H1 (cell line): ENCODE measurements around the gene FLNA. TPM values are rescaled to one million over a fixed set of nuclear protein-coding genes. Genes with fewer than 3 reads are reported as not detected.
A peak's percentile ranks its signal among the peaks of the same experiment; 100 is the strongest.
"Not testable (repeated sequence)": the region's sequence is repeated elsewhere in the genome, so short reads cannot be mapped to it uniquely, and the experiment has no call there.

ENCODE experiments used
- CTCF ChIA-PET: fragments of 300-600 bp; sonication (Branson Sonifier 250); formaldehyde crosslinking; loops from one replicate; lab custom pipeline; 2021; ENCODE audit not compliant: partially characterized antibody; lab: Charles Lee
- POLR2A ChIA-PET: fragments of 300-600 bp; sonication (Branson Sonifier 250); formaldehyde crosslinking; loops from one replicate; lab custom pipeline; 2021; ENCODE audit warnings: inconsistent platforms; ENCODE audit not compliant: partially characterized antibody; lab: Charles Lee
- DNase-seq, 2 experiments: peaks; one replicate each; pipeline versions ENCODE4 v3.0.0 to v3.0.0-alpha.2; 2010 to 2022; ENCODE audit warnings: low spot score in 2 of 2, low read depth in 1 of 2, mixed read lengths in 1 of 2
- FAIRE-seq: peaks from 2 replicates; lab custom pipeline; 2011; peaks lifted over from hg19 to GRCh38; lab: Jason Lieb, UNC
- H2AFZ ChIP-seq: 2 replicates; pipeline ENCODE4 v1.8.1; 2012; ENCODE audit warnings: low read length, inconsistent platforms
- H2AK5ac ChIP-seq: 2 replicates; pipeline ENCODE4 v1.6.1; 2013; ENCODE audit warnings: low read depth, low read length
- H2BK120ac ChIP-seq: replicated peaks from 2 replicates; pipeline ENCODE3; 2013; ENCODE audit warnings: low read depth, low read length, inconsistent platforms
- H2BK12ac ChIP-seq: 2 replicates; pipeline ENCODE4 v1.6.1; 2013; ENCODE audit warnings: low read depth, low read length
- H2BK15ac ChIP-seq: 2 replicates; pipeline ENCODE4 v1.6.1; 2013; ENCODE audit warnings: low read length
- H2BK20ac ChIP-seq: 2 replicates; pipeline ENCODE4 v1.6.1; 2013; ENCODE audit warnings: low read length
- H2BK5ac ChIP-seq: 2 replicates; pipeline ENCODE4 v1.6.1; 2013; ENCODE audit warnings: low read depth, low read length
- H3K14ac ChIP-seq: 2 replicates; pipeline ENCODE4 v1.6.1; 2013; ENCODE audit warnings: inconsistent platforms; ENCODE audit not compliant: insufficient read length
- H3K18ac ChIP-seq: 2 replicates; pipeline ENCODE4 v1.6.1; 2013; ENCODE audit warnings: low read length; ENCODE audit errors: extremely low read depth
- H3K23ac ChIP-seq: 2 replicates; pipeline ENCODE4 v1.6.1; 2013; ENCODE audit warnings: inconsistent platforms; ENCODE audit not compliant: insufficient read length
- H3K23me2 ChIP-seq: 2 replicates; pipeline ENCODE4 v1.6.1; 2013; ENCODE audit warnings: low read depth, low read length
- H3K27ac ChIP-seq: 2 replicates; pipeline ENCODE4 v1.6.1; 2011; ENCODE audit warnings: low read depth, low read length, inconsistent platforms
- H3K27me3 ChIP-seq, 4 experiments: replicated peaks in 1 of 4; 1 replicate in 1 of 4; 2 replicates in 3 of 4; pipeline versions ENCODE4 v1.6.1 to v1.8.1; 2011 to 2013; ENCODE audit warnings: low read length in 3 of 4, mild to moderate bottlenecking in 3 of 4, inconsistent platforms in 2 of 4, mixed read lengths in 2 of 4, moderate library complexity in 1 of 4; ENCODE audit not compliant: control insufficient read depth in 3 of 4, insufficient read depth in 3 of 4; ENCODE audit errors: extremely low read depth in 1 of 4
- H3K36me3 ChIP-seq, 4 experiments: 2 replicates each; pipeline versions ENCODE4 v1.6.1 to v1.8.1; 2011 to 2013; ENCODE audit warnings: mild to moderate bottlenecking in 4 of 4, low read length in 3 of 4, moderate library complexity in 2 of 4, control low read depth in 1 of 4, inconsistent platforms in 1 of 4; ENCODE audit not compliant: insufficient read depth in 4 of 4, control insufficient read depth in 2 of 4
- H3K4ac ChIP-seq: replicated peaks from 2 replicates; pipeline ENCODE3; 2013; ENCODE audit warnings: low read length, low read depth, mixed read lengths, inconsistent platforms; ENCODE audit not compliant: insufficient read length
- H3K4me1 ChIP-seq, 4 experiments: replicated peaks in 1 of 4; 1 replicate in 1 of 4; 2 replicates in 3 of 4; pipeline versions ENCODE4 v1.6.1 to v1.8.1; 2011 to 2013; ENCODE audit warnings: low read length in 3 of 4, inconsistent platforms in 2 of 4, mixed read lengths in 1 of 4; ENCODE audit not compliant: insufficient read depth in 4 of 4, control insufficient read depth in 3 of 4
- H3K4me2 ChIP-seq, 2 experiments: 2 replicates each; pipeline versions ENCODE4 v1.6.1 to v1.8.1; 2011 to 2013; ENCODE audit warnings: low read depth in 2 of 2, low read length in 2 of 2, control low read depth in 1 of 2, inconsistent platforms in 1 of 2, mild to moderate bottlenecking in 1 of 2; ENCODE audit not compliant: insufficient read depth in 1 of 2
- H3K4me3 ChIP-seq, 4 experiments: fragments of 200-600, 300-600 bp in 1 of 4; sonication (generic), shearing (Covaris generic), sonication (Bioruptor Twin) in 1 of 4; 2 replicates each; pipeline versions ENCODE4 v1.5.1 to v1.8.1; 2011 to 2016; ENCODE audit warnings: low read length in 4 of 4, low read depth in 3 of 4, control low read depth in 2 of 4, inconsistent platforms in 2 of 4, mild to moderate bottlenecking in 2 of 4, mixed read lengths in 1 of 4, moderate library complexity in 1 of 4; ENCODE audit not compliant: insufficient read depth in 2 of 4; ENCODE audit errors: extremely low read depth in 1 of 4
- H3K56ac ChIP-seq: replicated peaks from 2 replicates; pipeline ENCODE3; 2013; ENCODE audit warnings: low read depth, mild to moderate bottlenecking, mixed read lengths, low read length, inconsistent platforms; ENCODE audit not compliant: insufficient read length
- H3K79me1 ChIP-seq: 2 replicates; pipeline ENCODE4 v1.6.1; 2013; ENCODE audit warnings: low read depth, low read length, control low read depth
- H3K79me2 ChIP-seq, 2 experiments: 2 replicates each; pipeline versions ENCODE4 v1.6.1 to v1.8.1; 2012 to 2013; ENCODE audit warnings: low read length in 2 of 2, mild to moderate bottlenecking in 2 of 2, inconsistent platforms in 1 of 2; ENCODE audit not compliant: insufficient read depth in 2 of 2, control insufficient read depth in 1 of 2
- H3K9ac ChIP-seq, 4 experiments: replicated peaks in 1 of 4; 1 replicate in 1 of 4; 2 replicates in 3 of 4; pipeline versions ENCODE4 v1.6.1 to v1.8.1; 2011 to 2013; ENCODE audit warnings: low read depth in 3 of 4, low read length in 3 of 4, control low read depth in 2 of 4, mild to moderate bottlenecking in 2 of 4, moderate library complexity in 2 of 4, inconsistent platforms in 1 of 4; ENCODE audit errors: extremely low read depth in 1 of 4
- H3K9me3 ChIP-seq, 2 experiments: 2 replicates each; pipeline versions ENCODE4 v1.6.1 to v1.8.1; 2012 to 2013; ENCODE audit warnings: mild to moderate bottlenecking in 2 of 2, moderate library complexity in 2 of 2, control low read depth in 1 of 2, inconsistent platforms in 1 of 2, low read depth in 1 of 2, low read length in 1 of 2, mixed read lengths in 1 of 2; ENCODE audit not compliant: insufficient read depth in 2 of 2
- H4K20me1 ChIP-seq, 2 experiments: replicated peaks in 1 of 2; 2 replicates each; pipeline versions ENCODE3 to v1.8.1; 2011 to 2013; ENCODE audit warnings: inconsistent platforms in 2 of 2, low read length in 2 of 2, mild to moderate bottlenecking in 1 of 2; ENCODE audit not compliant: insufficient read depth in 2 of 2, control insufficient read depth in 1 of 2
- H4K5ac ChIP-seq: 2 replicates; pipeline ENCODE4 v1.6.1; 2013; ENCODE audit warnings: low read length, low read depth, mixed read lengths, inconsistent platforms; ENCODE audit not compliant: insufficient read length
- H4K8ac ChIP-seq: 2 replicates; pipeline ENCODE4 v1.8.0; 2013; ENCODE audit warnings: mild to moderate bottlenecking, moderate library complexity, low read length, inconsistent platforms; ENCODE audit not compliant: insufficient read depth; ENCODE audit errors: extremely low read depth
- H4K91ac ChIP-seq: replicated peaks from 2 replicates; pipeline ENCODE3; 2013; ENCODE audit warnings: low read length, mixed read lengths, inconsistent platforms; ENCODE audit not compliant: insufficient read length
- WGBS, 2 experiments: shearing (Covaris generic) in 1 of 2; methylation state at CpG; one replicate each; pipeline versions ENCODE4 v1.1.6 to v1.1.7; 2013 to 2015; ENCODE audit warnings: low lambda C conversion rate in 2 of 2, mixed read lengths in 2 of 2, inconsistent platforms in 1 of 2, low coverage in 1 of 2, missing lambda C conversion rate in 1 of 2; ENCODE audit not compliant: insufficient replicate concordance in 2 of 2, insufficient coverage in 1 of 2, insufficient read length in 1 of 2; ENCODE audit errors: extremely low coverage in 1 of 2, missing lambda C conversion rate in 1 of 2; 5-methylcytosine and 5-hydroxymethylcytosine counted together
- polyA plus RNA-seq, 7 experiments: library from polyadenylated mRNA; depleted of rRNA in 3 of 7; stranded (reverse) in 5 of 7; unstranded in 2 of 7; fragments of >200 nt in 5 of 7; fragments of 200-250 nt in 2 of 7; gene quantifications; 1 replicate in 5 of 7; 2 replicates in 1 of 7; 4 replicates in 1 of 7; pipeline versions ENCODE4 v1.2.1 to v1.2.3, GENCODE V29; 2011 to 2013; ENCODE audit warnings: missing spikeins in 2 of 7, mixed read lengths in 2 of 7
- total RNA-seq: library from RNA; stranded (reverse); fragmentation: NEBNext Ultra II Directional; extraction: Animal tissue kit (Norgen Biotek cat#: 25700); gene quantifications from 2 replicates; pipeline ENCODE4 v1.2.1, GENCODE V29; 2021

FLNA gene
- total and polyA plus RNA-seq, 2 of the 8 experiments (the other 6 are each of a cell fraction or from before 2014, with no cell fraction given), result 315 to 925 TPM

- H3K9ac ChIP-seq, H3K18ac ChIP-seq, H2AFZ ChIP-seq, H3K27me3 ChIP-seq, H2BK120ac ChIP-seq, H3K14ac ChIP-seq, H3K56ac ChIP-seq, H4K5ac ChIP-seq, H3K23ac ChIP-seq, H4K8ac ChIP-seq, H4K91ac ChIP-seq, H3K79me1 ChIP-seq, H2BK12ac ChIP-seq, H2BK5ac ChIP-seq, H2BK20ac ChIP-seq, H3K36me3 ChIP-seq, H4K20me1 ChIP-seq, H3K23me2 ChIP-seq, H2AK5ac ChIP-seq, H3K9me3 ChIP-seq, H3K4me1 ChIP-seq, CTCF ChIA-PET, H2BK15ac ChIP-seq, H3K4me3 ChIP-seq, H3K4me2 ChIP-seq, H3K4ac ChIP-seq, H3K27ac ChIP-seq, POLR2A ChIA-PET, DNase-seq, H3K79me2 ChIP-seq: not testable (repeated sequence)
- FAIRE-seq, result peak; percentile 57
- WGBS, 2 experiments, result no CpG with 5 or more reads among the region's 20 CpGs
Observed at GRCh38 chrX:154388094-154388493, 13.7 kb upstream of the FLNA start.
